ENCODE results near the gene CSRP1. TPM values are rescaled to one million over a fixed set of nuclear protein-coding genes. Genes with fewer than 3 reads are reported as not detected.

Gene CSRP1
- polyA plus RNA-seq, 1 donor from 2014 or later, result 4.2 TPM

DNA sequence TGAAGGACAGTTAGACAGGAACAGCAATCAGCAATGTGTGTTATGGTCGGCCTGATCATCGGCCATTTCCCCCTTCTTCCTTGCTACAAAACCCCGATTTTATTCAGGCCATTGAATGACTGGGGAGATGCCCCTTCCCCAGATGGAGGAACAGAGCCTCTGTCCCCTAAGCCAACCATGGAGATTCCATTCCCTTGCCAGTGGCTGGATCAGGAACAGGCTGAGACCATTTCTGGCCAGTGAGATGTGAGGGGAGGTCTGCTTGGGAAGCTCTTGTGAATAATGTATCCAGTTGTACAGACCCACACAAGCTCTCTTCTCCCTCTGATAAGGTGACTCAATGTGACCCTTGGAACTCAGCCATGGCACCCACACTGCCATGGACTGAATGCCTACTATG, 7.7 kb downstream of the CSRP1 start:
- H2AFZ ChIP-seq (ENCODE audit: low read depth, low read length), result no peak overlapping the region
- no peaks in the 10 kb centered on the region for H3K79me2 ChIP-seq (replicated peaks; ENCODE audit: insufficient read depth, low read length)
- H3K27ac ChIP-seq (ENCODE audit: low read length), result no peak overlapping the region
- H3K36me3 ChIP-seq (ENCODE audit: insufficient read depth, low read length), result no peaks in the 10 kb centered on the region
- no peaks in the 10 kb centered on the region for H3K9me2 ChIP-seq (ENCODE audit: insufficient read depth, low read length)
- no peaks in the 10 kb centered on the region for H3F3A ChIP-seq (ENCODE audit: insufficient read depth, low read length, poor library complexity, severe bottlenecking)
- no peaks in the 10 kb centered on the region for H3K27me3 ChIP-seq (ENCODE audit: insufficient read depth, low read depth, low read length)
- H3K9ac ChIP-seq (ENCODE audit: low read length), result no peak overlapping the region
- no peaks in the 10 kb centered on the region for H4K20me1 ChIP-seq (ENCODE audit: insufficient read depth)
- H3K4me2 ChIP-seq (ENCODE audit: low read length), result no peak overlapping the region
- no peaks in the 10 kb centered on the region for H3K9me3 ChIP-seq (ENCODE audit: low read length)
- no peak for TF ChIP-seq TAF1 (IDR thresholded peaks at IDR 0.05; ENCODE audit: low read depth)
- no peak for TF ChIP-seq SMC3 (conservative IDR thresholded peaks at IDR 0.05; ENCODE audit: poor library complexity)
- TF ChIP-seq POLR2AphosphoS5 (IDR thresholded peaks at IDR 0.05), result no peak
- TF ChIP-seq EZH2 (IDR thresholded peaks at IDR 0.05; ENCODE audit: borderline replicate concordance, insufficient read depth, low read length, poor library complexity, severe bottlenecking), result no peak
- no peak for TF ChIP-seq RAD21 (conservative IDR thresholded peaks at IDR 0.05)
- no peak for TF ChIP-seq CTCF (IDR thresholded peaks at IDR 0.05; ENCODE audit: poor library complexity, severe bottlenecking)
- TF ChIP-seq REST (IDR thresholded peaks at IDR 0.05; ENCODE audit: borderline replicate concordance), result no peak
- TF ChIP-seq MXI1 (conservative IDR thresholded peaks at IDR 0.05; ENCODE audit: poor library complexity, severe bottlenecking), result no peak
- no peak for TF ChIP-seq EP300 (conservative IDR thresholded peaks at IDR 0.05; ENCODE audit: poor library complexity, severe bottlenecking)
- no peak overlapping the region for H3K4me3 ChIP-seq (ENCODE audit: low read length)

DNA sequence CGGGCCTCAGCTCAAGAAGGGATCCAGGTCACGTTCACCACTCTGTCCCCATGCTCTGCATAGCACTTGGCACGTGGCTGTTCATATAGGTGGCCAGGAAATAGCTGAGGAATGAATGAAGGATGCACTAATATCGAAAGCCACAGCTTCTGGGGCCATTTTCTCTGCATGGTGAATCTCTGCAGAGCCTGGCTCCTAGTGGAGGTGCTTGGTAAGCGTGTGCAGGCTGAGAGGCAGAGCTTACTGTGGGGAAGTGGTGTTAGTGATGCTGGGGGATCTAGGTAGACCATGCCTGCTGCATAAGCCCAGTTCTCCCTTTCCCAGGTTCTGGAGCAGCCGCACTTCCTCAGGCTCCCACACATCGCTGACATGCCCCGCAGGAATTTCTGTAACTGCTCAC, 8.3 kb downstream of the CSRP1 start:
- H3K4me2 ChIP-seq (ENCODE audit: low read length), result no peak overlapping the region
- no peaks in the 10 kb centered on the region for H3K9me3 ChIP-seq (ENCODE audit: low read length)
- no peak overlapping the region for H3K9ac ChIP-seq (ENCODE audit: low read length)
- no peak for TF ChIP-seq REST (IDR thresholded peaks at IDR 0.05; ENCODE audit: borderline replicate concordance)
- TF ChIP-seq MXI1 (conservative IDR thresholded peaks at IDR 0.05; ENCODE audit: poor library complexity, severe bottlenecking), result no peak
- TF ChIP-seq RAD21 (conservative IDR thresholded peaks at IDR 0.05), result no peak
- no peak for TF ChIP-seq EZH2 (IDR thresholded peaks at IDR 0.05; ENCODE audit: borderline replicate concordance, insufficient read depth, low read length, poor library complexity, severe bottlenecking)
- TF ChIP-seq POLR2AphosphoS5 (IDR thresholded peaks at IDR 0.05), result no peak
- TF ChIP-seq SMC3 (conservative IDR thresholded peaks at IDR 0.05; ENCODE audit: poor library complexity), result no peak
- no peak for TF ChIP-seq EP300 (conservative IDR thresholded peaks at IDR 0.05; ENCODE audit: poor library complexity, severe bottlenecking)
- no peak for TF ChIP-seq CTCF (IDR thresholded peaks at IDR 0.05; ENCODE audit: poor library complexity, severe bottlenecking)
- no peak for TF ChIP-seq TAF1 (IDR thresholded peaks at IDR 0.05; ENCODE audit: low read depth)
- no peaks in the 10 kb centered on the region for H4K20me1 ChIP-seq (ENCODE audit: insufficient read depth)
- no peaks in the 10 kb centered on the region for H3K79me2 ChIP-seq (replicated peaks; ENCODE audit: insufficient read depth, low read length)
- no peak overlapping the region for H2AFZ ChIP-seq (ENCODE audit: low read depth, low read length)
- no peaks in the 10 kb centered on the region for H3K27me3 ChIP-seq (ENCODE audit: insufficient read depth, low read depth, low read length)
- no peaks in the 10 kb centered on the region for H3K9me2 ChIP-seq (ENCODE audit: insufficient read depth, low read length)
- no peak overlapping the region for H3K4me3 ChIP-seq (ENCODE audit: low read length)
- H3F3A ChIP-seq (ENCODE audit: insufficient read depth, low read length, poor library complexity, severe bottlenecking), result no peaks in the 10 kb centered on the region
- H3K36me3 ChIP-seq (ENCODE audit: insufficient read depth, low read length), result no peaks in the 10 kb centered on the region
- H3K27ac ChIP-seq (ENCODE audit: low read length), result no peak overlapping the region
